Activated T-helper 2 cell treated with anti-CD3 and anti-CD28 coated beads, Interferon-gamma antibody, Interleukin-2, Interleukin-4, amounts not matched to agents 10 μg/mL and 5 μg/mL and 100 μg/mL, durations not matched to agents 14 hours and 24 hours and 36 hours (primary cell): ENCODE data around the gene ZNF831. TPM values are rescaled to one million over a fixed set of nuclear protein-coding genes. Genes with fewer than 3 reads are reported as not detected.

Experiments
- DNase-seq: peaks from one replicate; pipeline ENCODE4 v3.0.0; 2021; ENCODE audit warnings: low spot score
- H3K27ac Mint-ChIP-seq: one replicate; pipeline ENCODE4 v1.8.0; 2021; ENCODE audit warnings: mixed read lengths
- H3K27me3 Mint-ChIP-seq: one replicate; pipeline ENCODE4 v1.8.0; 2021; ENCODE audit warnings: low read depth, mixed read lengths
- H3K36me3 Mint-ChIP-seq: one replicate; pipeline ENCODE4 v1.8.0; 2021; ENCODE audit warnings: low read depth, mixed read lengths
- H3K4me1 Mint-ChIP-seq: one replicate; pipeline ENCODE4 v1.8.0; 2021; ENCODE audit warnings: low read depth, mixed read lengths
- H3K4me3 Mint-ChIP-seq: one replicate; pipeline ENCODE4 v1.8.0; 2021; ENCODE audit warnings: low read depth, mild to moderate bottlenecking, moderate library complexity, mixed read lengths
- H3K9me3 Mint-ChIP-seq: one replicate; pipeline ENCODE4 v1.8.0; 2021; ENCODE audit warnings: mixed read lengths
- intact Hi-C: fragments of 100-400 bp; cut with micrococcal nuclease; formaldehyde crosslinking; loops from one replicate; pipeline ENCODE4 v1.15.1; 2023
- total RNA-seq: library from RNA; stranded (reverse); gene quantifications from 2 replicates; pipeline ENCODE4 v1.2.3, GENCODE V29; 2022

ZNF831 gene
- total RNA-seq, 1 donor from 2014 or later, result 3.0 TPM

GRCh38 chr20:59145247-59145923 lies 18.2 kb upstream of the ZNF831 start:
- Mint-ChIP-seq H3K27ac (peak overlapping the region; percentile 67), H3K4me3 (peak overlapping the region; percentile 75), H3K36me3 (peaks cover 8% of the 10 kb centered on the region), H3K9me3 (no peaks in the 10 kb centered on the region), H3K27me3 (no peaks in the 10 kb centered on the region), H3K4me1 (peaks cover 61% of the 10 kb centered on the region)
- no peak for DNase-seq
- intact Hi-C loops, result no loop called here

GRCh38 chr20:59145924-59146779 lies 17.5 kb upstream of the ZNF831 start:
- Mint-ChIP-seq H3K4me3 (peak overlapping the region; percentile 75), H3K9me3 (no peaks in the 10 kb centered on the region), H3K4me1 (peaks cover 66% of the 10 kb centered on the region), H3K36me3 (peaks cover 8% of the 10 kb centered on the region), H3K27ac (peak overlapping the region; percentile 67), H3K27me3 (no peaks in the 10 kb centered on the region)
- intact Hi-C loops, result loop anchor here (1.0 to 2.0 kb wide), 2 partner anchors 20 to 23 kb away; no protein-coding TSS in a partner anchor
- DNase-seq, result no peak

GRCh38 chr20:59146780-59147565 lies 16.6 kb upstream of the ZNF831 start:
- Mint-ChIP-seq H3K27me3 (no peaks in the 10 kb centered on the region), H3K9me3 (no peaks in the 10 kb centered on the region), H3K4me3 (peak overlapping the region; percentile 75), H3K36me3 (peaks cover 8% of the 10 kb centered on the region), H3K4me1 (peaks cover 75% of the 10 kb centered on the region), H3K27ac (peak overlapping the region; percentile 67)
- DNase-seq, result no peak
- intact Hi-C loops, result loop anchor here (1.0 to 2.0 kb wide), 2 partner anchors 19 to 24 kb away; no protein-coding TSS in a partner anchor

- intact Hi-C loops, result loop anchor here (2.0 kb wide), 1 partner anchor 25 kb away; no protein-coding TSS in a partner anchor
- peak overlapping the region; percentile 75 for H3K4me3 Mint-ChIP-seq
These were observed 16.0 kb upstream of the ZNF831 start for GRCh38 chr20:59147586-59147985.

GRCh38 chr20:59148701-59149493 lies 14.7 kb upstream of the ZNF831 start:
- H3K4me3 Mint-ChIP-seq, result no peak overlapping the region

More at GRCh38 chr20:59147586-59147985, 16.0 kb upstream of the ZNF831 start:
- Mint-ChIP-seq H3K36me3 (peaks cover 8% of the 10 kb centered on the region), H3K27ac (peak overlapping the region; percentile 12), H3K27me3 (no peaks in the 10 kb centered on the region), H3K9me3 (no peaks in the 10 kb centered on the region), H3K4me1 (peaks cover 81% of the 10 kb centered on the region)
- DNase-seq, result no peak

GRCh38 chr20:59149678-59150504 lies 13.7 kb upstream of the ZNF831 start:
- H3K27ac Mint-ChIP-seq, result peak overlapping the region; percentile 78
- peaks cover 87% of the 10 kb centered on the region for H3K4me1 Mint-ChIP-seq
- H3K4me3 Mint-ChIP-seq, result no peak overlapping the region
- no peaks in the 10 kb centered on the region for H3K27me3 Mint-ChIP-seq
- H3K9me3 Mint-ChIP-seq, result no peaks in the 10 kb centered on the region
- peak; percentile 80 for DNase-seq
- intact Hi-C loops, result loop anchor here (1.0 kb wide), 1 partner anchor 11 kb away; no protein-coding TSS in a partner anchor
- peaks cover 8% of the 10 kb centered on the region for H3K36me3 Mint-ChIP-seq

More at GRCh38 chr20:59148701-59149493, 14.7 kb upstream of the ZNF831 start:
- peaks cover 88% of the 10 kb centered on the region for H3K4me1 Mint-ChIP-seq
- no peak for DNase-seq
- H3K27ac Mint-ChIP-seq, result peak overlapping the region; percentile 36
- intact Hi-C loops, result no loop called here
- peaks cover 8% of the 10 kb centered on the region for H3K36me3 Mint-ChIP-seq
- H3K9me3 Mint-ChIP-seq, result no peaks in the 10 kb centered on the region
- no peaks in the 10 kb centered on the region for H3K27me3 Mint-ChIP-seq

GRCh38 chr20:59150821-59151251 lies 12.8 kb upstream of the ZNF831 start:
- no peak overlapping the region for H3K4me3 Mint-ChIP-seq
- intact Hi-C loops, result loop anchor here (1.0 kb wide), 1 partner anchor 10 kb away; no protein-coding TSS in a partner anchor
- H3K4me1 Mint-ChIP-seq, result peaks cover 80% of the 10 kb centered on the region
- H3K9me3 Mint-ChIP-seq, result no peaks in the 10 kb centered on the region
- no peak overlapping the region for H3K27ac Mint-ChIP-seq
- peaks cover 8% of the 10 kb centered on the region for H3K36me3 Mint-ChIP-seq
- no peaks in the 10 kb centered on the region for H3K27me3 Mint-ChIP-seq
- DNase-seq, result no peak

- no peaks in the 10 kb centered on the region for H3K9me3 Mint-ChIP-seq
- DNase-seq, result no peak
- no peak overlapping the region for H3K4me3 Mint-ChIP-seq
- no peak overlapping the region for H3K27ac Mint-ChIP-seq
- intact Hi-C loops, result no loop called here
- no peaks in the 10 kb centered on the region for H3K27me3 Mint-ChIP-seq
- peaks cover 8% of the 10 kb centered on the region for H3K36me3 Mint-ChIP-seq
- H3K4me1 Mint-ChIP-seq, result peaks cover 74% of the 10 kb centered on the region
These were observed 12.2 kb upstream of the ZNF831 start for GRCh38 chr20:59151391-59151790.

- Mint-ChIP-seq H3K27ac (no peak overlapping the region), H3K27me3 (no peaks in the 10 kb centered on the region), H3K4me3 (no peak overlapping the region), H3K4me1 (peaks cover 72% of the 10 kb centered on the region), H3K36me3 (peaks cover 8% of the 10 kb centered on the region), H3K9me3 (no peaks in the 10 kb centered on the region)
- intact Hi-C loops, result no loop called here
- no peak for DNase-seq
These were observed 11.8 kb upstream of the ZNF831 start for GRCh38 chr20:59151820-59152219.

- H3K36me3 Mint-ChIP-seq, result peaks cover 4% of the 10 kb centered on the region
- H3K4me3 Mint-ChIP-seq, result no peak overlapping the region
- DNase-seq, result no peak
- H3K27ac Mint-ChIP-seq, result no peak overlapping the region
- intact Hi-C loops, result no loop called here
- H3K9me3 Mint-ChIP-seq, result no peaks in the 10 kb centered on the region
- H3K27me3 Mint-ChIP-seq, result no peaks in the 10 kb centered on the region
- H3K4me1 Mint-ChIP-seq, result peaks cover 70% of the 10 kb centered on the region
These were observed 10.9 kb upstream of the ZNF831 start for GRCh38 chr20:59152559-59153354.

- Mint-ChIP-seq H3K27ac (no peak overlapping the region), H3K36me3 (no peaks in the 10 kb centered on the region), H3K4me1 (peaks cover 71% of the 10 kb centered on the region), H3K9me3 (no peaks in the 10 kb centered on the region), H3K4me3 (no peak overlapping the region), H3K27me3 (no peaks in the 10 kb centered on the region)
- DNase-seq, result no peak
- intact Hi-C loops, result no loop called here
These were observed 10.3 kb upstream of the ZNF831 start for GRCh38 chr20:59153355-59153681.
